HG03460 (cell line): ENCODE results near the gene TRIO.

Experiments
- ATAC-seq: cut with Tn5 transposase; IDR thresholded peaks from one replicate; pipeline ENCODE4 v1.9.1; 2021; ENCODE audit not compliant: unreplicated experiment

TRIO gene

GRCh38 chr5:14183187-14183939, 40.2 kb downstream of the TRIO start:
- no peak for ATAC-seq

GRCh38 chr5:14184082-14184481, 40.9 kb downstream of the TRIO start:
- no peak for ATAC-seq

- ATAC-seq = no peak
Measured at GRCh38 chr5:14184725-14185124, 41.6 kb downstream of the TRIO start.

GRCh38 chr5:14185326-14186058, 42.4 kb downstream of the TRIO start:
- no peak for ATAC-seq

GRCh38 chr5:14186059-14186830, 43.1 kb downstream of the TRIO start:
- ATAC-seq = no peak

GRCh38 chr5:14187157-14187556, 44.0 kb downstream of the TRIO start:
- ATAC-seq = no peak

GRCh38 chr5:14187660-14188059, 44.5 kb downstream of the TRIO start:
- ATAC-seq = no peak

- no peak for ATAC-seq
Measured at GRCh38 chr5:14188778-14189177, 45.6 kb downstream of the TRIO start.

GRCh38 chr5:14189680-14190079, 46.5 kb downstream of the TRIO start:
- ATAC-seq = no peak

GRCh38 chr5:14190194-14191164, 47.3 kb downstream of the TRIO start:
- ATAC-seq = no peak

- ATAC-seq = no peak
Measured at GRCh38 chr5:14191325-14191724, 48.2 kb downstream of the TRIO start.

GRCh38 chr5:14193496-14193895, 50.4 kb downstream of the TRIO start:
- no peak for ATAC-seq

- ATAC-seq = no peak
Measured at GRCh38 chr5:14195588-14195987, 52.4 kb downstream of the TRIO start.

- no peak for ATAC-seq
Measured at GRCh38 chr5:14197056-14197455, 53.9 kb downstream of the TRIO start.

GRCh38 chr5:14199902-14200301, 56.8 kb downstream of the TRIO start:
- ATAC-seq = no peak

GRCh38 chr5:14200312-14200990, 57.3 kb downstream of the TRIO start:
- no peak for ATAC-seq

GRCh38 chr5:14201325-14202045, 58.3 kb downstream of the TRIO start:
- ATAC-seq = no peak

GRCh38 chr5:14202462-14202861, 59.3 kb downstream of the TRIO start:
- ATAC-seq = no peak

- no peak for ATAC-seq
Measured at GRCh38 chr5:14204011-14204670, 61.0 kb downstream of the TRIO start.
